ENCODE data around the gene RNF31. TPM values are rescaled to one million over a fixed set of nuclear protein-coding genes. Genes with fewer than 3 reads are reported as not detected.
A peak's percentile ranks its signal among the peaks of the same experiment; 100 is the strongest.

RNF31 gene
- total RNA-seq, 2 donors from 2014 or later = 36.1 to 70.4 TPM

DNA sequence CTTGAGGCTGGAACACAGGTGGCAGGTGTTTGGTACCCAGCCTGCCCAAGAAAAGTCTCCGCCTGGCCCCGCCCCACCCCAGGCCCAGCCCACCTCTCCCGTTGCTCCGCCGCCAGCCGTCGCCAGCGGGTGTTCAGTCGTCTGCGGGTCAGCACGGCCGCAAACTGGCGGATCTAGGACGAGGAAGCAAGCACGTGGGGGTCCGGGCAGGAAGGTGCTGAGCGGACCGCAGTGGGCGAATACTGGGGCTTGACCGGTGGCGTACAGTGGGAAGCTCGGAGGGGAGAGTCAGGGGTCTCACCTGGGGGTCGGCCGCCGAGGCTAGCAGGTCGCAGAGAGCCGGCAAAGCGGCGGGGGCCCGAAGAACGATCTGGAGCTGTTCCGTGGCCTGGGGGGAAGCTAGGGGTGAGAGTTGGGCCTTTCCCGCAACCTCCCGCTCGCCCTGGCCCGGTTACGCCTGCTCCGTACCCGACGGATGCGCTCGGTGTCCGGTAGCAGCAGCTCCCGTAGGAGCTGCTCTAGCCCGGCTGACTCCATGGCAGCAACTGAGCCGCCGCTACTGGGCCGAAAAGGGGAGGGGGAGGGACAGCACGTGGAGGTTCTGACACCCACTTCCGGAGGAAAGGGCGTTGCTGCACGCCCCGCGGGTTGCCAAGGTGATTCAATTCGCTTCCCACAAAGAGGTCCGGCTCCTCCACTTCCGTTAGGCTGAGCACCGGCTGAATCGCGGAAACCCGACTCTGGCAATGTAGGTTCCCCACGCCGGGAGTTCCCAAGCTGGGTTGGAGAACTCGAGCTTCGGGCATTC lies 41.2 kb downstream of the RNF31 start, which contains the start of gene IPO4:
IPO4 (minus strand) TSS at position 566 of the 808 bp plus-strand sequence; CDS start at position 537, 29 bp downstream.
- TF ChIP-seq, protein P1, sequence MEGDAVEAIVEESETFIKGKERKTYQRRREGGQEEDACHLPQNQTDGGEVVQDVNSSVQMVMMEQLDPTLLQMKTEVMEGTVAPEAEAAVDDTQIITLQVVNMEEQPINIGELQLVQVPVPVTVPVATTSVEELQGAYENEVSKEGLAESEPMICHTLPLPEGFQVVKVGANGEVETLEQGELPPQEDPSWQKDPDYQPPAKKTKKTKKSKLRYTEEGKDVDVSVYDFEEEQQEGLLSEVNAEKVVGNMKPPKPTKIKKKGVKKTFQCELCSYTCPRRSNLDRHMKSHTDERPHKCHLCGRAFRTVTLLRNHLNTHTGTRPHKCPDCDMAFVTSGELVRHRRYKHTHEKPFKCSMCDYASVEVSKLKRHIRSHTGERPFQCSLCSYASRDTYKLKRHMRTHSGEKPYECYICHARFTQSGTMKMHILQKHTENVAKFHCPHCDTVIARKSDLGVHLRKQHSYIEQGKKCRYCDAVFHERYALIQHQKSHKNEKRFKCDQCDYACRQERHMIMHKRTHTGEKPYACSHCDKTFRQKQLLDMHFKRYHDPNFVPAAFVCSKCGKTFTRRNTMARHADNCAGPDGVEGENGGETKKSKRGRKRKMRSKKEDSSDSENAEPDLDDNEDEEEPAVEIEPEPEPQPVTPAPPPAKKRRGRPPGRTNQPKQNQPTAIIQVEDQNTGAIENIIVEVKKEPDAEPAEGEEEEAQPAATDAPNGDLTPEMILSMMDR (IDR thresholded peaks at IDR 0.05) = no peak
- intact Hi-C loops (cut with DNase I) = no loop called here
- H3K9ac ChIP-seq (ENCODE audit: low read depth in 2 of 2, low read length in 2 of 2) = peak within 1 kb of the TSS; percentile 52 to 79
- no peaks in the 10 kb centered on the region for H3K4me1 ChIP-seq
- peak within 1 kb of the TSS; percentile 54 for H3K4me3 ChIP-seq
- H3K27ac ChIP-seq = peak within 1 kb of the TSS; percentile 38
- H3K9me3 ChIP-seq = no peaks in the 10 kb centered on the region
- peak; percentile 95 for DNase-seq
- H3K36me3 ChIP-seq = no peaks in the 10 kb centered on the region
- no peaks in the 10 kb centered on the region for H3K27me3 ChIP-seq

DNA sequence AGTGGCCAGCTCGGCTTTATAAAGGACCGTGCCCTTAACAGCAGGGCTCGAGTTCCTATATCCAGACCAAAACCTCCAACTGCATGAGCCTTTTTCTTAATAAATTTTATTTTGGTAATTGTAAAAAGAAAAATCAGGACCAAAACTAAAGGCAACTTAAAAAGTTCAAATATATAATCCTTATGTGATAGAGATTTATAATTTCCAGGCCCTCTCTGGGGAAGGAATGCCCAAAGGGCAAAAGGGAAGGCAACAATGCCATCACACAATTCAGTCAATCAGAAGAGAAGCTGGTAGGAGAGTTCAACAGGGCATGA lies 41.7 kb downstream of the RNF31 start:
- Histone ChIP-seq H3K9ac (ENCODE audit: low read depth in 2 of 2, low read length in 2 of 2) (no peak overlapping the region), H3K4me3 (peak overlapping the region; percentile 54), H3K27me3 (no peaks in the 10 kb centered on the region), H3K27ac (no peak overlapping the region), H3K9me3 (no peaks in the 10 kb centered on the region), H3K4me1 (no peaks in the 10 kb centered on the region), H3K36me3 (no peaks in the 10 kb centered on the region)
- DNase-seq = no peak
- intact Hi-C loops (cut with DNase I) = no loop called here
- TF ChIP-seq, protein P1 (IDR thresholded peaks at IDR 0.05) = no peak

DNA sequence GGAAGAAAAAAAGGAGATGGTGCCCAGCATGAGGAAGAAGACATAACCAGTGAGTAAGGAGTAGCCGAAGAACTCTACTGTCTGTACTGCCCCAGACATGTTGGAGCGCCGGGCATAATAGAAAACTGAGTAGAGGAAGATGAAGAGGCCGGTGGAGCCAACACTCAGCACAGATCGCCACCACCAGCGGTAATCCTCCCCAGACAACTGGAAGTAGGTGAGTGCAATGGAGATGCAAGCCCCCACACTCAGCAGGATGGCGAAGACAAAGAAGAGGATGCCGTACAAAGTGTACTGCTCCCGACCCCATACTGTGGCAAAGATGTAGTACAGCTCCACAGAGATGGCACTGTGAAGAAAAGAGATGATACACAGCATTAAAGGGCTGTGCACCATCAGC lies 42.2 kb downstream of the RNF31 start:
- TF ChIP-seq, protein P1 (IDR thresholded peaks at IDR 0.05) = no peak
- Histone ChIP-seq H3K4me1 (peaks cover under 1% of the 10 kb centered on the region), H3K9me3 (no peaks in the 10 kb centered on the region), H3K4me3 (no peak overlapping the region), H3K27ac (no peak overlapping the region), H3K27me3 (no peaks in the 10 kb centered on the region), H3K9ac (ENCODE audit: low read depth in 2 of 2, low read length in 2 of 2) (no peak overlapping the region), H3K36me3 (no peaks in the 10 kb centered on the region)
- DNase-seq = no peak
- intact Hi-C loops (cut with DNase I) = no loop called here

DNA sequence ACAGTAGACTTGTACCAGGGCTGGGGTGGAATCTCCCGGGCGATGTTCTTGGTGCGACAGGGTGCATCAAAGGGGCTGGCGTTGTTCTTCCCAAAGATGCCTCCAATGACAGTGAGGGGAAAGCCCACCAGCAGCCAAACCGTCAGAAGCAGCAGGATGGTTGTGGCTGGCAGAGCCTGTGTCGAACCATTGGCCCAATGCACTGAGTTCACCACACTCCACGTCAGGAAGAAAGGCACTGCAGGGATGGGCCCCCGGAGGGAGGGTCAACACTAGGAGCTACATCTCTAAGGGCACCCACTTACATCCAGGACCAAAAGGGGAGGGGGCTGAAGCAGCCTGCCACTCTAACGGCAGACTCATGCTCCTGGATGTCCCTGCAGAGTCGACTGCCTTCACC lies 43.1 kb downstream of the RNF31 start:
- Histone ChIP-seq H3K27me3 (no peaks in the 10 kb centered on the region), H3K27ac (no peak overlapping the region), H3K36me3 (no peaks in the 10 kb centered on the region), H3K9me3 (no peaks in the 10 kb centered on the region), H3K4me1 (peaks cover 4% of the 10 kb centered on the region), H3K4me3 (no peak overlapping the region), H3K9ac (ENCODE audit: low read depth in 2 of 2, low read length in 2 of 2) (no peak overlapping the region)
- intact Hi-C loops (cut with DNase I) = no loop called here
- DNase-seq = no peak
- TF ChIP-seq, protein P1 (IDR thresholded peaks at IDR 0.05) = no peak

DNA sequence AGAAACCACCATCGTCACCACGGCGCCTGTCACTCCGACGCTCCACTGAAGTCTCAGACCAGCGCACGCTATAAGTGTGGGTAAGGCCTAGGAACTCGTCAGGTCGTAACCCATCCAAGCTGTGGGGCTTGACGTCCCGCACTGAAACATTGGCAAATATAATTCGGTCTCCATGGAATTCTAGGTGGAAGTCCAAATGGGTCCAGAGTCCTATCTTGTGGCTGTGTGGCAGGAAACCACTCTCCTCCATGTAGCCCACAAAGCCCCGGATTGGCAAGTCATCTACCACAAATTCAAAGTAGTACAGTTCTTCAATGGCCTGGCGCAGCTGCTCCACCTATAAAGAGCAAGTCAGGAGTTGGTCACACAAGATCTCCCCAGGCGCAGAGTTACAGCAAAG lies 45.6 kb downstream of the RNF31 start:
- intact Hi-C loops (cut with DNase I) = no loop called here
- no peaks in the 10 kb centered on the region for H3K9me3 ChIP-seq

More for the DNA sequence above, 45.6 kb downstream of the RNF31 start:
- Histone ChIP-seq H3K27ac (no peak overlapping the region), H3K4me1 (peaks cover 4% of the 10 kb centered on the region), H3K36me3 (no peaks in the 10 kb centered on the region), H3K27me3 (no peaks in the 10 kb centered on the region), H3K4me3 (no peak overlapping the region), H3K9ac (ENCODE audit: low read depth in 2 of 2, low read length in 2 of 2) (no peak overlapping the region)
- no peak for DNase-seq
- TF ChIP-seq, protein P1 (IDR thresholded peaks at IDR 0.05) = no peak
